ENCODE data around the gene LTBP3. TPM values are rescaled to one million over a fixed set of nuclear protein-coding genes. Genes with fewer than 3 reads are reported as not detected.

LTBP3 gene
- total and polyA plus RNA-seq, 4 donors = 8.8 to 46.2 (median 17.0) TPM

- 84% methylated on average over 9 of the region's 9 CpGs for WGBS
- peaks cover 0 to 2% (median 0%) of the 10 kb centered on the region in 4 donors for H3K36me3 ChIP-seq (ENCODE audit: control insufficient read depth in 4 of 4, insufficient read depth in 3 of 4, low read depth in 1 of 4, low read length in 3 of 4)
- no peak overlapping the region for H3K27ac ChIP-seq (ENCODE audit: low read depth in 1 of 2, low read length in 2 of 2)
- no peaks in the 10 kb centered on the region for H3K27me3 ChIP-seq (ENCODE audit: control insufficient read depth in 4 of 4, insufficient read depth in 4 of 4, low read length in 3 of 4)
- H3K4me3 ChIP-seq (ENCODE audit: low read depth in 1 of 3, low read length in 3 of 3) = no peak overlapping the region
- DNase-seq (ENCODE audit: low spot score) = no peak
- no peaks in the 10 kb centered on the region for H3K9me3 ChIP-seq (ENCODE audit: control insufficient read depth in 4 of 4, low read length in 3 of 4)
- H3K4me1 ChIP-seq (ENCODE audit: control insufficient read depth in 4 of 4, insufficient read depth in 4 of 4, low read length in 3 of 4) = peaks cover 0 to 7% (median 0%) of the 10 kb centered on the region in 4 donors
- H3K9ac ChIP-seq (ENCODE audit: low read depth in 1 of 2, low read length in 2 of 2) = no peak overlapping the region
- TF ChIP-seq RXRA (IDR thresholded peaks at IDR 0.05) = no peak
Observed at GRCh38 chr11:65589444-65590239, 31.5 kb upstream of the LTBP3 start.

- H3K27me3 ChIP-seq (ENCODE audit: control insufficient read depth in 4 of 4, insufficient read depth in 4 of 4, low read length in 3 of 4) = no peaks in the 10 kb centered on the region
- no peak for TF ChIP-seq MAX (IDR thresholded peaks at IDR 0.05)
- TF ChIP-seq CTCF (IDR thresholded peaks at IDR 0.05; ENCODE audit: low read depth, low read length, missing input control) = peak; percentile 55
- peak; percentile 70 to 80 for TF ChIP-seq RAD21 (IDR thresholded peaks at IDR 0.05)
- no peak for TF ChIP-seq JUND (IDR thresholded peaks at IDR 0.05)
- H3K9me3 ChIP-seq (ENCODE audit: control insufficient read depth in 4 of 4, low read length in 3 of 4) = no peaks in the 10 kb centered on the region
- H3K36me3 ChIP-seq (ENCODE audit: control insufficient read depth in 4 of 4, insufficient read depth in 3 of 4, low read depth in 1 of 4, low read length in 3 of 4) = peaks cover 0 to 2% (median 0%) of the 10 kb centered on the region in 4 donors
- peak overlapping the region in 1 of 2 donors; percentile 41 for H3K27ac ChIP-seq (ENCODE audit: low read depth in 1 of 2, low read length in 2 of 2)
- H3K4me3 ChIP-seq (ENCODE audit: low read depth in 1 of 3, low read length in 3 of 3) = no peak overlapping the region
- peak; percentile 74 for DNase-seq (ENCODE audit: low spot score)
- H3K9ac ChIP-seq (ENCODE audit: low read depth in 1 of 2, low read length in 2 of 2) = no peak overlapping the region
- 65% methylated on average over 13 of the region's 13 CpGs for WGBS
- H3K4me1 ChIP-seq (ENCODE audit: control insufficient read depth in 4 of 4, insufficient read depth in 4 of 4, low read length in 3 of 4) = peaks cover 0 to 7% (median 0%) of the 10 kb centered on the region in 4 donors
Observed at GRCh38 chr11:65588199-65589054, 30.3 kb upstream of the LTBP3 start.

GRCh38 chr11:65586676-65587075, 28.5 kb upstream of the LTBP3 start:
- TF ChIP-seq HNF4A (conservative IDR thresholded peaks at IDR 0.05) = no peak
- no peak for TF ChIP-seq CTCF (IDR thresholded peaks at IDR 0.05; ENCODE audit: low read depth, low read length, missing input control)
- no peak for TF ChIP-seq YY1 (IDR thresholded peaks at IDR 0.05)
- TF ChIP-seq RXRA (IDR thresholded peaks at IDR 0.05) = no peak
- TF ChIP-seq FOXA1 (IDR thresholded peaks at IDR 0.05) = no peak
- TF ChIP-seq ATF3 (IDR thresholded peaks at IDR 0.05) = no peak
- no peaks in the 10 kb centered on the region for H3K27me3 ChIP-seq (ENCODE audit: control insufficient read depth in 4 of 4, insufficient read depth in 4 of 4, low read length in 3 of 4)
- no peak for DNase-seq (ENCODE audit: low spot score)
- H3K4me1 ChIP-seq (ENCODE audit: control insufficient read depth in 4 of 4, insufficient read depth in 4 of 4, low read length in 3 of 4) = peaks cover 0 to 4% (median 0%) of the 10 kb centered on the region in 4 donors
- no peak overlapping the region for H3K4me3 ChIP-seq (ENCODE audit: low read depth in 1 of 3, low read length in 3 of 3)
- H3K9ac ChIP-seq (ENCODE audit: low read depth in 1 of 2, low read length in 2 of 2) = no peak overlapping the region
- peaks cover 0 to 2% (median 0%) of the 10 kb centered on the region in 4 donors for H3K36me3 ChIP-seq (ENCODE audit: control insufficient read depth in 4 of 4, insufficient read depth in 3 of 4, low read depth in 1 of 4, low read length in 3 of 4)
- H3K27ac ChIP-seq (ENCODE audit: low read depth in 1 of 2, low read length in 2 of 2) = no peak overlapping the region
- no peaks in the 10 kb centered on the region for H3K9me3 ChIP-seq (ENCODE audit: control insufficient read depth in 4 of 4, low read length in 3 of 4)
- WGBS = 89% methylated on average over 2 of the region's 2 CpGs

Measured in liver (tissue), 9 donors.